H1 (cell line): ENCODE results near the gene SLC11A1.

Experiments
- ASH2L ChIP-seq: fragments of 200-600, 300-600 bp; sonication (generic); IDR thresholded peaks from one replicate; pipeline ENCODE4 v1.7.1; 2017; ENCODE audit warnings: low read length
- BCL11A ChIP-seq, 2 experiments: IDR thresholded peaks; one replicate each; pipeline ENCODE4 v1.6.1; 2011; ENCODE audit warnings: low read depth in 2 of 2, low read length in 2 of 2, mild to moderate bottlenecking in 2 of 2
- CHD2 ChIP-seq: IDR thresholded peaks from 2 replicates; pipeline ENCODE4 v1.6.1; 2012; ENCODE audit warnings: low read length, improper control_type of control experiment
- CREB1 ChIP-seq: IDR thresholded peaks from 2 replicates; pipeline ENCODE4 v1.6.1; 2012; ENCODE audit warnings: inconsistent platforms
- EGR1 ChIP-seq: IDR thresholded peaks from 2 replicates; pipeline ENCODE4 v1.6.1; 2011; ENCODE audit warnings: low read depth, low read length, borderline replicate concordance
- EP300 ChIP-seq, 2 experiments: IDR thresholded peaks; 1 replicate in 1 of 2; 2 replicates in 1 of 2; pipeline ENCODE4 v1.6.1; 2011 to 2012; ENCODE audit warnings: low read depth in 2 of 2, low read length in 2 of 2, mild to moderate bottlenecking in 2 of 2, borderline replicate concordance in 1 of 2, inconsistent platforms in 1 of 2, moderate library complexity in 1 of 2
- JUND ChIP-seq: IDR thresholded peaks from 2 replicates; pipeline ENCODE4 v1.6.1; 2011; ENCODE audit warnings: mild to moderate bottlenecking, improper control_type of control experiment, low read length
- KDM5A ChIP-seq: fragments of 200-600 bp; IDR thresholded peaks from 2 replicates; pipeline ENCODE4 v1.7.1; 2012; ENCODE audit warnings: mild to moderate bottlenecking, low read length, inconsistent platforms, mixed read lengths
- MAX ChIP-seq: IDR thresholded peaks from 2 replicates; pipeline ENCODE4 v1.6.1; 2012; ENCODE audit warnings: inconsistent platforms
- POLR2A ChIP-seq, 2 experiments: IDR thresholded peaks; 1 replicate in 1 of 2; 2 replicates in 1 of 2; pipeline ENCODE4 v1.6.1; 2011; ENCODE audit warnings: low read depth in 2 of 2, low read length in 2 of 2, mild to moderate bottlenecking in 2 of 2; ENCODE audit errors: control extremely low read depth in 1 of 2
- POLR2AphosphoS5 ChIP-seq: IDR thresholded peaks from 2 replicates; pipeline ENCODE4 v1.6.1; 2011; ENCODE audit warnings: low read depth, low read length
- SP2 ChIP-seq: IDR thresholded peaks from 2 replicates; pipeline ENCODE4 v1.6.1; 2012; ENCODE audit warnings: mild to moderate bottlenecking, low read length, inconsistent platforms
- TF ChIP-seq, protein P1 (sequence below), 3 experiments: IDR thresholded peaks; 1 replicate in 2 of 3; 2 replicates in 1 of 3; pipeline versions ENCODE4 v1.5.1 to v1.6.1; 2011; ENCODE audit warnings: low read length in 3 of 3, mild to moderate bottlenecking in 3 of 3, inconsistent platforms in 2 of 3, low read depth in 1 of 3, moderate library complexity in 1 of 3; ENCODE audit not compliant: insufficient read depth in 1 of 3; ENCODE audit errors: control extremely low read depth in 1 of 3

DNA sequence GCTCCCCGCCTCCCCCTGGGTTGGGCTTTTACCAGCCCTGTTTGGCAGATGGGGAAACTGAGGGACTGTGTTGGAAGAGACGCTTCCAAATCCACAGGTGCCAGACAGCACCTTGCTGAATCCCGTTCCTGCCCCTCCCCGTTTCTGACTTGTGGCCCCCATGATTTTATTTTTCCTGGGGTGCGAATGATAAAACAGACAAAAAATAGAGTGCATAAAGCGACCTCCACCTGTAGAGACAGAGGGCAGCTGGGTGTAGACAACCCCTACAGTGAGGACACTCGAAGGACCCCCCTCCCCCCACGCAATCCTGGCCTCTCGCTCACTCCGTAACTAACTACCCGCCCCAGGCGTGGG is 15.4 kb downstream of the SLC11A1 start:
- TF ChIP-seq, protein P1, sequence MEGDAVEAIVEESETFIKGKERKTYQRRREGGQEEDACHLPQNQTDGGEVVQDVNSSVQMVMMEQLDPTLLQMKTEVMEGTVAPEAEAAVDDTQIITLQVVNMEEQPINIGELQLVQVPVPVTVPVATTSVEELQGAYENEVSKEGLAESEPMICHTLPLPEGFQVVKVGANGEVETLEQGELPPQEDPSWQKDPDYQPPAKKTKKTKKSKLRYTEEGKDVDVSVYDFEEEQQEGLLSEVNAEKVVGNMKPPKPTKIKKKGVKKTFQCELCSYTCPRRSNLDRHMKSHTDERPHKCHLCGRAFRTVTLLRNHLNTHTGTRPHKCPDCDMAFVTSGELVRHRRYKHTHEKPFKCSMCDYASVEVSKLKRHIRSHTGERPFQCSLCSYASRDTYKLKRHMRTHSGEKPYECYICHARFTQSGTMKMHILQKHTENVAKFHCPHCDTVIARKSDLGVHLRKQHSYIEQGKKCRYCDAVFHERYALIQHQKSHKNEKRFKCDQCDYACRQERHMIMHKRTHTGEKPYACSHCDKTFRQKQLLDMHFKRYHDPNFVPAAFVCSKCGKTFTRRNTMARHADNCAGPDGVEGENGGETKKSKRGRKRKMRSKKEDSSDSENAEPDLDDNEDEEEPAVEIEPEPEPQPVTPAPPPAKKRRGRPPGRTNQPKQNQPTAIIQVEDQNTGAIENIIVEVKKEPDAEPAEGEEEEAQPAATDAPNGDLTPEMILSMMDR (IDR thresholded peaks at IDR 0.05; ENCODE audit: control extremely low read depth in 1 of 3, insufficient read depth in 1 of 3, low read depth in 1 of 3, low read length in 3 of 3), result no peak
- no peak for TF ChIP-seq MAX
- TF ChIP-seq POLR2AphosphoS5, result no peak
- TF ChIP-seq BCL11A (IDR thresholded peaks at IDR 0.05; ENCODE audit: low read depth in 2 of 2, low read length in 2 of 2), result no peak
- no peak for TF ChIP-seq JUND
- no peak for TF ChIP-seq SP2
- no peak for TF ChIP-seq POLR2A (IDR thresholded peaks at IDR 0.05; ENCODE audit: control extremely low read depth in 1 of 2, low read depth in 2 of 2, low read length in 2 of 2)
- no peak for TF ChIP-seq CHD2
- no peak for TF ChIP-seq ASH2L
- no peak for TF ChIP-seq EGR1
- no peak for TF ChIP-seq CREB1
- TF ChIP-seq KDM5A, result no peak
- no peak for TF ChIP-seq EP300 (IDR thresholded peaks at IDR 0.05; ENCODE audit: borderline replicate concordance in 1 of 2, low read depth in 2 of 2, low read length in 2 of 2)
